GM10266 (cell line): ENCODE measurements around the gene IMPG2.

Experiments
- DNase-seq: peaks from one replicate; pipeline ENCODE4 v3.0.0; 2012; ENCODE audit errors: extremely low spot score
- TF ChIP-seq, protein P1 (sequence below): IDR thresholded peaks from 2 replicates; pipeline ENCODE4 v1.5.1; 2012; ENCODE audit warnings: mild to moderate bottlenecking, low read depth; ENCODE audit not compliant: control insufficient read depth, insufficient read depth; ENCODE audit errors: missing control alignments

Gene IMPG2

DNA sequence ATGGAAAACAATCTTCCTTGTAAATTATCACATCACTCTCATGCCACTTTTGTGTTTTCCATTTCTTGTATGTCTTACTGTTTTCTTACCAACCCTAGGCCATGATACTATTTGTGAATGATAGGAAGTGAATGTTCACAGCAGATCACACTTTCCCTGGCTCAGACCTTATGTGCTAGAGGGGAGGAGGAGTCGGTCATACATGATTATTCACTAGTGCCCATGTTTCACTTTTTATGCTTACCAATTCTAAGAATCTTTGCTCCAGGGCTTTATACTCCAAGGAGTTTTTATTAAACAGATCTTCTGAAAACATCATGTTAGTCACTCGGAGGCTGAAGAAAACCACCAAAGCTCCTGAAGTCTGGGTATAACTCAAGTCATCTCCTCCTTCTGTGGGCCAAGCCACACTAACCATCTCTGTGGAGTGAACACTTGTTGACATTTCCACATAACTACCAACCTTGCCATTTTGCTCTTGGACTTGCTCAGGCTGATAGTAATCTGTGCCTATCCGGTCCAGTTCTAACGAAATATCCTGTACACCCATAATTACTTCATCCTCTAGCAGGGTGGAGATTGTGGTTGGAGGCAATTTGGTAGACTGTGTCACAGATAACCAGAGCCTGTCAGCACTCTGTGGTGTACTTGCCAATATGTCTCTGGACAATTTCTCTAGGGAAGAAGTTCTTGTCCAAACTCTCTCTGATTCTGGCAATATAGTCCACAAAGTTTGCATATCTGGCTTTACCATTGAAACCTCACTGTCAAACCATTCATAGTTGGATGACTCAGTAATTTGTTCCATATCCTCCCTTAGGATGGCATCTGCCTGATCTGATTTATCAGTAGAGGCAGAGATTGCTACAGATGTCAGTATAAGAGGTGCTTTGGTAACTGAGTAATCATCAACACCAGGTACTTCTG is 76.8 kb downstream of the IMPG2 start:
- TF ChIP-seq, protein P1, sequence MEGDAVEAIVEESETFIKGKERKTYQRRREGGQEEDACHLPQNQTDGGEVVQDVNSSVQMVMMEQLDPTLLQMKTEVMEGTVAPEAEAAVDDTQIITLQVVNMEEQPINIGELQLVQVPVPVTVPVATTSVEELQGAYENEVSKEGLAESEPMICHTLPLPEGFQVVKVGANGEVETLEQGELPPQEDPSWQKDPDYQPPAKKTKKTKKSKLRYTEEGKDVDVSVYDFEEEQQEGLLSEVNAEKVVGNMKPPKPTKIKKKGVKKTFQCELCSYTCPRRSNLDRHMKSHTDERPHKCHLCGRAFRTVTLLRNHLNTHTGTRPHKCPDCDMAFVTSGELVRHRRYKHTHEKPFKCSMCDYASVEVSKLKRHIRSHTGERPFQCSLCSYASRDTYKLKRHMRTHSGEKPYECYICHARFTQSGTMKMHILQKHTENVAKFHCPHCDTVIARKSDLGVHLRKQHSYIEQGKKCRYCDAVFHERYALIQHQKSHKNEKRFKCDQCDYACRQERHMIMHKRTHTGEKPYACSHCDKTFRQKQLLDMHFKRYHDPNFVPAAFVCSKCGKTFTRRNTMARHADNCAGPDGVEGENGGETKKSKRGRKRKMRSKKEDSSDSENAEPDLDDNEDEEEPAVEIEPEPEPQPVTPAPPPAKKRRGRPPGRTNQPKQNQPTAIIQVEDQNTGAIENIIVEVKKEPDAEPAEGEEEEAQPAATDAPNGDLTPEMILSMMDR, result no peak
- no peak for DNase-seq

DNA sequence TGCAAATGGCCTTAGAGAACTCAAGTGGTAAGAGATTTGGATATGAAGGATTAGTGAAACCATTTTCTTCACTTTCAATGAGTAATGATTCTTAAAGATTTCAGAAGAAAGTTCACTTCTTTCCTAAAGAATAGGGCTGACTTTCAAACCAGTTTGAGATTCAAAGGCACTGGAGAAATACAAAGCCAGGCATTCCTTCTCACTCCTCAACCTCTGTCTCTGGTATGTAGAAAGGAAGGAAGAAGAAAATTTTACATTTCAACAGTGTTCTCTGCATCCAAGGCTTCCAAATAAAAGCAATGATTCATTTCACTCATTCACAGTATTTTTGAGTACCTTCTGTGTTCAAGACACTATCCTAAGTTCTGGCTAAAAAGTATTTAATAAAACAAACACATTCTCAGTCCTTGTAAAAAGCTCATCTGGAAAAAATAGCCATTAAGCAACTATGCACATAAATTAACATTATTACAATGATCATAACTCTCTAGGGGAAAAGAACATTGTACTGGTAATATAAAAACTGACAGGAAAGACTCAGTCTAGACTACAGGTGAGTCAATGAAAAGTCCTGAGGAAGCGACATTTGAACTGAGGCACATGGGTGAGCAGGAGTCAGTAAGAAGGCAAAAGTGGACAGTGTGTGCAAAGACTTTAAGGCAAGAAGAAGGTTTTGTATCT is 79.5 kb downstream of the IMPG2 start:
- no peak for DNase-seq
- TF ChIP-seq, protein P1, result no peak

DNA sequence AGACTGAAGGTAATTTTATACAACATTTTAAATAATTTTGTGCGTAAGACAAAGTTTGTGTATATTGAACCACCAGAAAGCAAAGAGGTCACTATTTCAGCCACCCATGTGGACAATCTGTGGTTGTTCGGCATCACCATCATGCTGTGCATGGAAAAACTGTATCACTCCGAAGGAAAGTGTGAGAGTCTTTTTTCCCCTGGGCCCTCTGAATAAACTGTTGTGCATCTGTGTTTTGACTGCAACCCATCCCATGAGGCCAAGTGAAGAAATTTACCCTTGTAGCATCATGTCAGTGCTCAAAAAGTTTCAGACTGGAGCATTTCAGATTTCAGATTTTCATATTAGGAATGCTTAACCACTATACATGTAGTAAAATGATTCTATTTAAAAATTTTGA is 85.3 kb downstream of the IMPG2 start:
- TF ChIP-seq, protein P1, result no peak
- no peak for DNase-seq

DNA sequence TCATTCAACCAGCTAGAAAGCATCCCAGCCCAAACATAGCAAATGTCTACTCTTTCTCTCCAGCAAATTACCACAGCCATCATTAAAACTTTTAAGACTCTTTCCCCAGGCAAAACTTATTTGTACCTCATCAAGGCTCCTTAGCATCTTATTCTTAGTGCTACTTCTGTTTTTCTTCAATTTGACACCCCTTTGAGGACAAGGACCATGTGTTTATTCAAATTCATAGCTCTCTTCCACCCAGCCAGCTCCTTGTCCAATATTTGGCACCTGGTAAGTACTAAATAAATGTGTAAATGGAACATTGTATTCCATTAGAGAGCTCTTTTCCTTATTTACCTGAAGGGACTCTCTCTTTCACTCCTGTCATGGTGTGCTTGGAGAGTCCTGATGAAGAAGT is 89.8 kb downstream of the IMPG2 start:
- TF ChIP-seq, protein P1, result no peak
- no peak for DNase-seq

DNA sequence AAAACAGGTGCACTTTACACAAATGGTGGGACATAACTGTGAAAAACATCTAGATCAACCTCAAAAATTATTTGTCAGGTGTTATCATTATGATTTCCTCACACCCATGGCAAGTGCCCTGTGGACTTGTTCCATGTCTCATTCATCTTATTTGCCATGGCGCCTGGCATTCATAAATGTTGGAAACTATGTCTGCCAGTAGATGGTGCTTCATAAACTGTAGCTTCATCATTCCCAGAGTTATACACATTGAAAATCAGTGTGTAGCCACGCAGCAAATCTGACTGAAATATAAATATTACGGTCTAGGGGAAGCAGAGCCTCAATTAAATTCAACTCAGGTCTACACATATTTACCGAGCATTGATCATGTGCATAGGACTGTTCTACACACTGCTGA is 90.7 kb downstream of the IMPG2 start:
- TF ChIP-seq, protein P1, result no peak
- DNase-seq, result no peak

DNA sequence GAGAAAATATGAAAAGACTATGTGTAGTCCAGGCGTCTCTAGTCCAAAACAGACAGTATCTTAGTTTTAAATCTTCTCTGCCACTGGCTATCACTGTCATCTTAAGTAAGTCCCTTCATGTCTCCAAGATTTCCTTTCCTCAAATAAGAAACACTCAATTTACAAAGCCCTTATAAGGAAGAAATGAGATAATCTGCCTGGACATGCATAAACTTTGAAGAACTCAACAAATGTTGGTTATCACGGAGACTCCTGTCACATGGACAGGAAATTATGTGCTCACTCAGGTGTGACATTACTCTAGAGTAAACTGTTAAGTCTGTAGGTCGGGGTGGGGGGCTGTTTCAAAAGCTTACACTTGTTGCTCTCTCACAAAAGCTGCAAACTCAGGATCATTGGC is 91.9 kb downstream of the IMPG2 start:
- TF ChIP-seq, protein P1, result no peak

DNA sequence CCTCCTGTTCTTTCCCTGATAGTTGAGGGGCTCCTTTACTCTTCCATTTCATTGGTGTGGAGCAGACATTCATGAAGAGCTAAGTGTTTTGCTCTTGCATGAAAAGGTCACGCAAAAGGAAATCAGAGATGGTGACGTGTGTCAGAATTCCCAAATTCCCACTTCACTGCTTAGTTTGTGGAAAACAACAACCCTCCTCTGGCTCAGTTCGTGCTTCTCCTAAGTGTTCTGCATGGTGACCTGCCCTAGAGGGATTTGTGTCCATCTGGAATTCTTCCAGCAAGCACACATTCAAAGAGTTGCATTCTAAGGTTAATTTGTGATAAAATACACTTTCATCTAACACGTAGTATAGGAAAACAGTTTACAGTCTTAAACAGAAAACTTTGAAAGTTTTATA is 95.6 kb downstream of the IMPG2 start:
- TF ChIP-seq, protein P1, result no peak
- DNase-seq, result no peak

More for the DNA sequence above, 91.9 kb downstream of the IMPG2 start:
- DNase-seq, result no peak
